Astrocyte (in vitro differentiated cells and primary cell): Measurements from ENCODE around the gene LAMC1.

Experiments
- CTCF ChIP-seq: IDR thresholded peaks from 2 replicates; pipeline ENCODE4 v1.5.1; 2011; ENCODE audit warnings: low read depth, mild to moderate bottlenecking, inconsistent platforms, low read length, moderate library complexity; ENCODE audit not compliant: insufficient read depth
- EZH2 ChIP-seq: IDR thresholded peaks from 2 replicates; pipeline ENCODE4 v1.6.1; 2012; ENCODE audit warnings: mild to moderate bottlenecking, low read length, inconsistent platforms; ENCODE audit not compliant: insufficient read depth

DNA sequence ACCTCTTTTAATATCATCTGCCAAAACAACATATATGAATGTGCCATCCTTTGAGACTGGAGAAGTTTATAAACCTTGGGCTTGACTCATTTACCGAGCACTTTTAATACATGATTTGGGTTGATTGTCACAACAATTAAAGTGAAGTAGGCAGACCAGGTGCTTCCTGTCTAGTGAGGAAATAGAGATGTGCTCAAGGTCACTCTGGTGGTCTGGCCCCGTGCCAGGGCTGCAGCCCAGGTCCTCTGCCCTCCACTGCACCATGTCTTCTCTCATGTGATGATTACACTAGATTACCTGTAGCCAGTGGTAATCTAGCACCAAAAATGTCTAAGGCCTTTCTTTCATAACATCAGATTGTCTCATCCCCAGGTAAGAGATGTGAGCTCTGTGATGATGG is 101.0 kb downstream of the LAMC1 start:
- TF ChIP-seq CTCF (no peak), EZH2 (no peak)
